ENCODE data around the gene DPYSL3. TPM values are rescaled to one million over a fixed set of nuclear protein-coding genes. Genes with fewer than 3 reads are reported as not detected.

Gene DPYSL3
- total RNA-seq, 1 experiment from 2014 or later: 8.9 TPM

DNA sequence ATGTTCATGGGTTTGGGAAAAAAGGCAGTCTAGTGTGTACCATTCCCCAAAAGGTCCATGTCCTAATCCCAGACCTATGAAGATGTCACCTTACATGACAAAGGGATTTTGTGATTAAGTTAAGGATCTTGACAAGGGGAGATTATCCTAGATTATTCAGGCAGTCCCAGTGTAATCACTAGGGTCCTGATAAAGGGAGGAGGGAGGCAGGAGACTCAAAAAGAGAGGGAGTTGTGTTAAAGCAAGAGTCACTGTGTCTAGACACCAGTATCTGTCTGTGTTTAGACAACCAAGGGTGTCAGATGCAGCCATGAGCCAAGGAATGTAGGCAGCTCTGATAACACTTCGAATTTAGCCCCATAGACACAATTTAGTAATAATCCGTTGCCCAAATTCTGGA lies 49.5 kb downstream of the DPYSL3 start:
- BruUV-seq (replicated peaks): no TSS peak
- H3K27me3 Mint-ChIP-seq (ENCODE audit: insufficient read depth, unreplicated experiment): no peaks in the 10 kb centered on the region
- peaks cover 7% of the 10 kb centered on the region for H3K9me3 Mint-ChIP-seq (ENCODE audit: unreplicated experiment)
- DNase-seq (ENCODE audit: unreplicated experiment): no peak
- no peaks in the 10 kb centered on the region for H3K36me3 Mint-ChIP-seq (ENCODE audit: insufficient read depth, unreplicated experiment)
- H3K4me1 Mint-ChIP-seq (ENCODE audit: insufficient read depth, unreplicated experiment): peaks cover 6% of the 10 kb centered on the region
- intact Hi-C loops (cut with micrococcal nuclease): no loop called here
- no peak overlapping the region for H3K27ac Mint-ChIP-seq (ENCODE audit: low read depth, unreplicated experiment)
- POLR2A ChIA-PET: no interaction called here
- CTCF ChIA-PET: interaction anchor here (0.6 to 5.8 kb wide), 8 partner anchors 11 to 458 kb away, joined by 3 to 65 read pairs (median 4); no protein-coding TSS in a partner anchor
- TF ChIP-seq, protein P1, sequence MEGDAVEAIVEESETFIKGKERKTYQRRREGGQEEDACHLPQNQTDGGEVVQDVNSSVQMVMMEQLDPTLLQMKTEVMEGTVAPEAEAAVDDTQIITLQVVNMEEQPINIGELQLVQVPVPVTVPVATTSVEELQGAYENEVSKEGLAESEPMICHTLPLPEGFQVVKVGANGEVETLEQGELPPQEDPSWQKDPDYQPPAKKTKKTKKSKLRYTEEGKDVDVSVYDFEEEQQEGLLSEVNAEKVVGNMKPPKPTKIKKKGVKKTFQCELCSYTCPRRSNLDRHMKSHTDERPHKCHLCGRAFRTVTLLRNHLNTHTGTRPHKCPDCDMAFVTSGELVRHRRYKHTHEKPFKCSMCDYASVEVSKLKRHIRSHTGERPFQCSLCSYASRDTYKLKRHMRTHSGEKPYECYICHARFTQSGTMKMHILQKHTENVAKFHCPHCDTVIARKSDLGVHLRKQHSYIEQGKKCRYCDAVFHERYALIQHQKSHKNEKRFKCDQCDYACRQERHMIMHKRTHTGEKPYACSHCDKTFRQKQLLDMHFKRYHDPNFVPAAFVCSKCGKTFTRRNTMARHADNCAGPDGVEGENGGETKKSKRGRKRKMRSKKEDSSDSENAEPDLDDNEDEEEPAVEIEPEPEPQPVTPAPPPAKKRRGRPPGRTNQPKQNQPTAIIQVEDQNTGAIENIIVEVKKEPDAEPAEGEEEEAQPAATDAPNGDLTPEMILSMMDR (IDR thresholded peaks at IDR 0.05; ENCODE audit: unreplicated experiment): no peak
- no peak overlapping the region for H3K4me3 Mint-ChIP-seq (ENCODE audit: unreplicated experiment)

DNA sequence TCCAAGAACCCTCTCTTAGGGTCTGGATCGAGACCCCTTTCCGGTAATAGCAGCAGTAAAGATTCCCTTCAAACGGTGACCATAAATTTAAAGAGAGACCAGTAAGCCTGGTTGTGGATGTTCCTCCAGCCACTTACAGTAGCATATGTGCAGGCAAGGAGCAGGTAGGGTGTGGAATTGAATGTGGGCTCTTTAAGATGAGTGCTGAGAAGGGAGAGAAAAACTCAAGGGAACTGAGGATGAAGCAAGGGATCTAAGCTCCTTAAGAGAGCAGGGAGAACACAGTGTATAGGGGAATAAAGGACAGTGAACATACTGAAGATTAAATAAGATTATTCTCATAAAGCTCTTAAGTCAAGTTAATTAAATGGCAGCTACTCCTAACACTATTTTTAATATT lies 51.3 kb downstream of the DPYSL3 start:
- peaks cover 10% of the 10 kb centered on the region for H3K4me1 Mint-ChIP-seq (ENCODE audit: insufficient read depth, unreplicated experiment)
- TF ChIP-seq, protein P1 (IDR thresholded peaks at IDR 0.05; ENCODE audit: unreplicated experiment): no peak
- no peak for DNase-seq (ENCODE audit: unreplicated experiment)
- ChIA-PET CTCF (interaction anchor here (0.7 to 5.8 kb wide), 4 partner anchors 60 to 135 kb away, joined by 3 to 65 read pairs (median 4); no protein-coding TSS in a partner anchor), POLR2A (no interaction called here)
- no peaks in the 10 kb centered on the region for H3K36me3 Mint-ChIP-seq (ENCODE audit: insufficient read depth, unreplicated experiment)
- intact Hi-C loops (cut with micrococcal nuclease): no loop called here
- H3K9me3 Mint-ChIP-seq (ENCODE audit: unreplicated experiment): peaks cover 7% of the 10 kb centered on the region
- peaks cover 8% of the 10 kb centered on the region for H3K27me3 Mint-ChIP-seq (ENCODE audit: insufficient read depth, unreplicated experiment)
- H3K27ac Mint-ChIP-seq (ENCODE audit: low read depth, unreplicated experiment): no peak overlapping the region
- no TSS peak for BruUV-seq (replicated peaks)
- no peak overlapping the region for H3K4me3 Mint-ChIP-seq (ENCODE audit: unreplicated experiment)

- H3K27ac Mint-ChIP-seq (ENCODE audit: low read depth, unreplicated experiment): no peak overlapping the region
These were observed 53.9 kb downstream of the DPYSL3 start for GRCh38 chr5:147455822-147456450.

More at GRCh38 chr5:147455822-147456450, 53.9 kb downstream of the DPYSL3 start:
- Mint-ChIP-seq H3K36me3 (ENCODE audit: insufficient read depth, unreplicated experiment) (no peaks in the 10 kb centered on the region), H3K9me3 (ENCODE audit: unreplicated experiment) (no peaks in the 10 kb centered on the region), H3K4me1 (ENCODE audit: insufficient read depth, unreplicated experiment) (peaks cover 10% of the 10 kb centered on the region), H3K27me3 (ENCODE audit: insufficient read depth, unreplicated experiment) (peaks cover 33% of the 10 kb centered on the region), H3K4me3 (ENCODE audit: unreplicated experiment) (no peak overlapping the region)
- TF ChIP-seq, protein P1 (IDR thresholded peaks at IDR 0.05; ENCODE audit: unreplicated experiment): no peak
- DNase-seq (ENCODE audit: unreplicated experiment): no peak
- intact Hi-C loops (cut with micrococcal nuclease): no loop called here
- BruUV-seq (replicated peaks): no TSS peak
- CTCF ChIA-PET: interaction anchor here (1.4 to 6.2 kb wide), 8 partner anchors 8 to 126 kb away, joined by 5 to 210 read pairs (median 8); no protein-coding TSS in a partner anchor
- POLR2A ChIA-PET: interaction anchor here (0.7 to 1.1 kb wide), 3 partner anchors 122 to 369 kb away, joined by 3 to 6 read pairs (median 3); no protein-coding TSS in a partner anchor
